Stimulated activated CD8-positive, alpha-beta memory T cell treated with anti-CD3 and anti-CD28 coated beads, Interleukin-7, amount 100 ng/mL, for 4 hours (primary cell): Measurements from ENCODE around the gene ZNF14.
A peak's percentile ranks its signal among the peaks of the same experiment; 100 is the strongest.
"Not testable (repeated sequence)": the region's sequence is repeated elsewhere in the genome, so short reads cannot be mapped to it uniquely, and the experiment has no call there.

Experiments
- DNase-seq, 2 donors: peaks; one replicate each; pipeline ENCODE4 v3.0.0-alpha.2; 2020; ENCODE audit warnings: low read depth in 2 of 2

Gene ZNF14

DNA sequence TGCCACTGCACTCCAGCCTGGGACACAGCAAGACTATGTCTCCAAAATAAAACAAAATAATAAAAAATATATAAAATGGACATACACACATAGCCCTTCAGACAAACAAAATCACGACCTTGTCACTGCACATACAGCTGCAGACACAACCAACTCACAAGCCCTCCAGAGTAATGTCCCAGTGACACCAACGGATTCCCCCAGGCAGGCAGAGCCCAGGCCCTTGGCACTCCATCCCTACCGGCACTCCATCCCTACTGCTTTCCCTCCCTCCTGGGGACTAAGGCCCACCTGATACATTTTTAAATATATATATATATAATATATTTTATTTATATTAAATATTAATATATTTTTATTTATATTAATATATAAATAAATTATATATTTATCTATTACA lies 45.8 kb downstream of the ZNF14 start:
- DNase-seq = no peak

DNA sequence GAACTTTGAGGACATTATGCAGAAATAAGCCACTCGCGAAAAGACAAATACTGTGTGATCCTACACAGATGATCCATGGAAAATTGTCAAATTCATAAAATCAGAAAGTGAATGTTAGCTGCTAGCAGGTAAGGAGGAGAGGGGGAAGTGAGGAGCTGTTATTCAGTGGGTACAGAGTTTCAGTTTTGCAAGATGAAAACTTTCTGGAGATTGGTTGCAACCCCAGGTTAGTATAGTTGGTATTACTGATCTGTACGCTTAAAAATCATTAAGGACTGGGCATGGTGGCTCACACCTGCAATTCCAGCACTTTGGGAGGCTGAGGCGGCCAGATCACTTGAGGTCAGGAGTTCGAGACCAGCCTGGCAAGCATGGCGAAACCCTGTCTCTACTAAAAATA lies 46.3 kb downstream of the ZNF14 start:
- no peak for DNase-seq

DNA sequence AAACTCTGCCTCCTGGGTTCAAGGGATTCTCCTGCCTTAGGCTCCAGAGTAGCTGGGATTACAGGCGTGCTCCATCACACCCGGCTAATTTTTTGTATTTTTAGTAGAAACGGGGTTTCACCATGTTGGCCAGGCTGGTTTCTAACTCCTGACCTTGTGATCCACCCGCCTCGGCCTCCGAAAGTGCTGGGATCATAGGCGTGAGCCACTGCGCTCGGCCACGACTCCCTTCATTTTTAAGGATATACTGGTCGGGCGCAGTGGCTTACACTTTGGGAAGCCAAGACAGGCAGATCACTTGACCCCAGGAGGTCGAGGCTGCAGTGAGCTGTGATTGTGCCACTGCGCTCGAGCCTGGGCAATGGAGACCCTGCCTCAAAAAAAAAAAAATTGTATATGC lies 46.8 kb downstream of the ZNF14 start:
- not testable (repeated sequence) for DNase-seq

DNA sequence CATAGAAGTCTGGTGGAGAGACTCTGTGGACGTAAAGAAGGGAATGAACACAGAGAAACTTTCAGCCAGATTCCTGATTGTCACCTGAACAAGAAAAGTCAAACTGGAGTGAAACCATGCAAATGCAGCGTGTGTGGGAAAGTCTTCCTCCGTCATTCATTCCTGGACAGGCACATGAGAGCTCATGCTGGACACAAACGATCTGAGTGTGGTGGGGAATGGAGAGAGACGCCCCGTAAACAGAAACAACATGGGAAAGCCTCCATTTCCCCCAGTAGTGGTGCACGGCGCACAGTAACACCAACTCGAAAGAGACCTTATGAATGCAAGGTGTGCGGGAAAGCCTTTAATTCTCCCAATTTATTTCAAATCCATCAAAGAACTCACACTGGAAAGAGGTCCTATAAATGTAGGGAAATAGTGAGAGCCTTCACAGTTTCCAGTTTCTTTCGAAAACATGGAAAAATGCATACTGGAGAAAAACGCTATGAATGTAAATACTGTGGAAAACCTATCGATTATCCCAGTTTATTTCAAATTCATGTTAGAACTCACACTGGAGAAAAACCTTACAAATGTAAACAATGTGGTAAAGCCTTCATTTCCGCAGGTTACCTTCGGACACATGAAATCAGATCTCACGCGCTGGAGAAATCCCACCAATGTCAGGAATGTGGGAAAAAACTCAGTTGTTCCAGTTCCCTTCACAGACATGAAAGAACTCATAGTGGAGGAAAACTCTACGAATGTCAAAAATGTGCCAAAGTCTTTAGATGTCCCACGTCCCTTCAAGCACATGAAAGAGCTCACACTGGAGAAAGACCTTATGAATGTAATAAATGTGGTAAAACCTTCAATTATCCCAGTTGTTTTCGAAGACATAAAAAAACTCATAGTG lies 53.5 kb downstream of the ZNF14 start:
- DNase-seq = no peak

DNA sequence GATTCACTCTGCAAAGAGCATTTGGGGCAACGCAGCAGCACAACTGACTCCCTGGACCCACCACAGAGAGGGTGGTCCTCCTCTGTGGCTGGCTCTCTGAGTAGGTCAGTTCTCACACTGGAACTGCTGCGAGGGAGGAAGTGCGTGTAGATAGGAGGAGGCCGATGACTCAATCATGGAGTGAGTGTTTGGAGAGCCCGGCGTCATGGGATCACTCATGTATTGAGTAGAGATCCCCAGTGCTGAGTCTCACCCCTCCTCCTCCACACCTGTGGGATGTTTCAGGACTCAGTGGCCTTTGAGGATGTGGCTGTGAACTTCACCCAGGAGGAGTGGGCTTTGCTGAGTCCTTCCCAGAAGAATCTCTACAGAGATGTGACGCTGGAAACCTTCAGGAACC lies 55.3 kb downstream of the ZNF14 start:
- no peak for DNase-seq

DNA sequence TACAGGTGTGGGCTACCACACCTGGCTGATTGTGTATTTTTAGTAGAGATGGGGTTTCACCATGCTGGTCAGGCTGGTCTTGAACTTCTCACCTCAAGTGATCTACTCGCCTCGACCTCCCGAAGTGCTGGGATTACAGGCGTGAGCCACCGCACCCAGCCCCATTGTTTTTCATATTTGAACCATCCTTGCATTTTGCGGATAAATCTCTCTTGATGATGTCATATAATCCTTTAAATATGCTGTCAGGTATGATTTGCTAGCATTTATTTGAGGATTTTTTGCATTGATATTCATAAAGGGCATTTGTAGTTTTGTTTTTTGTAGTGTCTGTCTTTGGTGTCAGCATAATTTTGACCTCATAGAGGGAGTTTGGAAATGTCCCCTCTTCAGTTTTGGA lies 58.6 kb downstream of the ZNF14 start:
- DNase-seq = no peak

DNA sequence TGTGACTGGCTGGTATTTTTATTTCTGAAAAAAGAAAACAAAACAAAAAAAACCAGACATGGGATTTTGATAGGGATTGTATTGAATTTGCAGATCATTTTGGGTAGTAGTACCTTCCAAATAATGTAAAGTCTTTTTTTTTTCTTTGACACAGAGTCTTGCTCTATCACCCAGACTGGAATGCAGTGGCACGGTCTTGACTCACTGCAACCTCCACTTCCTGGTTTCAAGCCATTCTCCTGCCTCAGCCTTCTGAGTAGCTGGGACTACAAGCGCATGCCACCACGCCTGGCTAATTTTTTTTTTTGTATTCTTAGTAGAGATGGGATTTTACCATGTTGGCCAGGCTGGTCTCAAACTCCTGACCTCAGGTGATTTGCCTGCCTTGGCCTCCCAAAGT lies 60.1 kb downstream of the ZNF14 start:
- no peak for DNase-seq

DNA sequence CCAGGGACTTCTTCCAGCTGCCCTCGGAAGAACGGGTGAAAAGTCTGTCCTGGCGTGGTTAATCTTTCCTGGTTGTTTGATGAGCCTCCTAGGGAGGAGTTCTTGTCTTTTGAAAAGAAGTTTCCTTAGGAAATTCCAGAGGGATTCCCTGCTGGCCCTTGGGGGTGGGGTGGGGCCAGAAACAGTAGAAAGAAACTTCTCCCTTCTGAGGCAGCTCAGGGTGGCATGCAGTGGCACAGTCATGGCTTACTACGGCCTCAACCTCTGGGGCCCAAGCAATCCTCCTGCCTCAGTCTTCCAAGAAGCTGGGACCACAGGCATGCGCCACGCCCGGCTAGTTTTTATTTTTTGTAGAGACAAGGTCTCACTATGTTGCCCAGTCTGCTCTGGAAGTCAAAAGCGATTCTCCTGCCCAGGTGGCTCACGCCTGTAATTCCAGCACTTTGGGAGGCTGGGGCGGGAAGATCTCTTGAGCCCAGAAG lies 62.8 kb downstream of the ZNF14 start:
- DNase-seq = no peak

DNA sequence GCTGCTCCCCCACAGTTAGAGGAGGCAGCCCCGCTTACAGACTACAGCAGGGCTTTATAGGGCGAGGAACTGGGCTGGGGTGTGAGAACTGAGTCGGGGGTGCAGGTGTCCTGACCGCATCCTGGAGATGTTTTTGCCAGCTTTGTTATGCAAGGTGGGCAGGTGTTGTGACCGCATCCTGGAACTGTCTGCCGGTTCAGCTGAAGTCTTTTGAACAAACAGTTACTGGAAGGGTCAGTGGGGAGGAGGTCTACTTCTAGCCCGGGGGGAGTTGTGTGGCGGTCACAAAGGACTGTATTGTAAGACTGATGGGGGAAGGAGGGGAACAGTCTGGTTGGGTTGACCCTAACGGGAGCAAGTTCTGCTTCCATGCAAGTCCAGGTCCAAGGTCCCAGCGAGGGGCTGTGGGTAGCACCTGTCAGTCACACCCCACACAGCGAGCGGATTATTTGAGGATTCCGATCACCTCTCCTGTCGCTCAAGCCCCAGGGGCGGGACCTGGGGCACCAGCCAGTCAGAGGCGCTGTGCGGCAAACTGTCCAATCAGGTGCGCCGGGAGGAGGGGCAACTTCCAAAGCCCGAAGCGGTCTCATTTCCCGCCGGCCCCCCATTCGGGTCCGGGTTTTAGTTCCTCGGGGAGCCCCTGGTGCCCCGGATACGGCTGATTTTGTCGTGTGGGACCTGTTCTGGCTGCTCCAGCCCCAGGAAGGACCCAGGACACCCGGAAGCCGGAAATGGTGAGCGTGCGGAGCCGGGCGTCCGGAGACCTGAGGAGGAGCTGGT lies 64.5 kb downstream of the ZNF14 start, which contains the start of gene ZNF101:
TSS of gene ZNF101 (plus strand) at position 610 of the 783 bp plus-strand sequence. CDS start at position 735, 125 bp downstream.
- peak; percentile 88 to 94 for DNase-seq

DNA sequence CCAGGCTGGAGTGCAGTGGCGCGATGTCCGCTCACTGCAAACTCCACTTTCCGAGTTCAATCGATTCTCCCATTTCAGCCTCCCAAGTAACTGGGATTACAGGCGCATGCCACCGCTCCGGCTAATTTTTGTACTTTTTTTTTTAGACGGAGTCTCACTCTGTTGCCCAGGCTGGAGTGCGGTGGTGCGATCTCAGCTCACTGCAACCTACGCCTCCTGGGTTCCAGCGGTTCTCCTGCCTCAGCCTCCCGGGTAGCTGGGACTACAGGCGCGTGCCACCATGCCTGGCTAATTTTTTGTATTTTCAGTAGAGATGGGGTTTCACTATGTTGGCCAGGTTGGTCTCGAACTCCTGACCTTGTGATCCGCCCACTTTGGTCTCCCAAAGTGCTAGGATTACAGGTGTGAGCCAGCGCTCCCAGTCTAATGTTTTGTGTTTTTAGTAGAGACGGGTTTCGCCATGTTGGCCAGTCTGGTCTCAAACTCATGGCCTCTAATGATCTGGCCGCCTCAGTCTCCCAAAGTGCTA lies 67.4 kb downstream of the ZNF14 start:
- not testable (repeated sequence) for DNase-seq

DNA sequence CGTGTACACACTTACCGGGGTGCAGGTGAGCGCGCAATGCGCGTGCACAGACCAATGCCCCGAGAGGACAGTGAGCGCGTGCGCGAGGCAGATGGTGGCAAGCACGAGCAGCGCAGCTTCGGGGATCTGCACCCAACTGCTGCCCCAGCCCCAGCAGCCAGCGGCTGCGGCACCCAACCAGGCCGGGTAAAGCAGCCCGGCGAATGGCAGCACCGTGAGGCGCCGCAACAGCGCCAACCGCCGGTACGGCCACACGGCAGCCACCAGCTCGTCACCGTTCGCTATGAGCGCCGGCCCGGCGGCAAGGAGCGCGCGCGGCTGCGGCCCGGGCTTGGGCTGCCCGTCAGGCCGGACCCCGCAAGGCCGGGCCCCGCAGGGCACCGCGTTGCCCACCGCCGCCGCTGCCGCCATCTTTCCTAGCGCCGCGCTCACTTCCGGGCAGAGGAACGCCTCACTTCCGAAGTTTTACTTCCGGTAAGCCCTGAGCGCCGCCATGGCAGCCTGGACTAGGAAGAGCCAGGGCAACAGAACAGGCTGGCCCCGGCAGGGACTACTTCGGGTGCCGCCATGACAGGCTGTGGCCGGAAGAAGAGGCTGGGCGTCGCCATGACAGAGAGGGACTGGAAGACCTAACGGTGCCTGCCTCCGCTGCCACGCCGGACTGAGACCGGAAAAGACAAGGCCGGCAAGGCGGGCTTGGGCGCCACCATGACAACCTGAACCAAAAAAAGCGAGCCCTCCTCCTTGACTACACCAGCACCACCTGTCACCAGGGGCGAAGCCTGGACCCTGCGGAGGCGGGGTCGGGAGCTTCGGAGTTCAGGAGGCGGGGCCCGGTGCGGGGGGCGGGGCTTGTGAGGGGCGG lies 69.4 kb downstream of the ZNF14 start, which contains the start of gene ATP13A1:
TSS of gene ATP13A1 (minus strand) at position 421 of the 865 bp plus-strand sequence. CDS start at position 411, 10 bp downstream.
- peak; percentile 93 for DNase-seq

DNA sequence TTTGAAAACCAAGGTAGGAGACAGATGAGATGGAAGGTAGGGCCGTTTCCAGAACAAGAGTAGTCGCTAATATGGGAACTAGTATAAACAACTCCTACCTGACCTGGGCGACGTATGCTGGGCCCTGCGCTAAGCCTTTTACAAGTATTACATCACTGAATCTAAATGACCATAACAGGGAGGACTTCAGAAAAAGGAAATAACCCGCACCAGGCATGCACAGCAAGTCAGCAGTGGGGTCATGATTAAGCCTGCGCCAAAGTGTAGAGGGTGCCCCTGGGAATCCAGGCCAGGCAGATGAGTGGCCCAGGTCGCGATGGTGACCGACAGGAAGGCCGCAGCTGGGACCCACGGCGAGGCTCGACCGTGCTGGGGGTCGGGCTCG lies 70.0 kb downstream of the ZNF14 start:
- DNase-seq = no peak

DNA sequence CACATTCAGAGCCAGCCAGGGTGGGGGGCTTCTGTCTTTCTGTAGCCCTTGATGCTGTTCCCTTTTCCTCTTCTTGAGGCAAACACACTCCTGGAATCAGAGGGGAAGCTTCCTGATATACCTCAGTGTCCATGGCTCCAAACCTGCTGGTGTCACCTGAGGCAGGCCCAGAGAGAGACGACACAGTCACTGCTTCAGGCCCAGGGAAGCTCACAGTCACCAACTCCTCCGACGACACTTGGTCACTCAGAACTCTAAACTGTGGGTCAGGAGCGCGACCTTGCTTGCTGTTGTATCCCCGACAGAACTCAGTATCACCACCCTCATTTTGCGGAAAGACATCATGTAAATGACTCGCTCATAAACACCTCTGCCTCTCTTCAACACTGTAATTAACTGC lies 70.6 kb downstream of the ZNF14 start:
- no peak for DNase-seq

DNA sequence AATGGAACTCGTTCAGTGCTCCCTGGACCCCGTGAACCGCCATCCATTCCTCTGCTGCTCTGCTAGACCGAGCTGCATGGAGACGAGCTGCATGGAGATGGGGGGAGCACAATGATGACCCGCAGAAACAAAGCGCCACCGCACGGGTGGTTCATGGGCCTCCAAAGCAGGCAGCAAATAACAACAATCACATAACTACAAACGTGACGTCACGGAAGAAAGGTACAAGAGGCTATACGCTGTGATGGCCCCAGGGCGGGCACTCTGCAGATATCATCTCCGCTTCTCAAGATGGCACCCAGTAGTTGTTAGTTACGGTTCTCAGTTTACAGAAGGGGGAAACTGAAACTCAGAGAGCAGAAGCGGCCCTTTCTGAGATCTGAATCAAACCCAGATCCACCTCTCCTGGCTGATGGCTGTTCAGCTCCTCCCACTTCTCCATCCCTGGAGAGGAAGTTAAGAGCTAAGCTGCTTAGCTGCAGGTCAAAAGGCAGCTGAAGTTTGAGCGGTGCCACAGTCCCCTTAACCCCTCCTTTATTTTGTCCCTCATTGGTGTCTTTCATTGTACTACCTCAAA lies 71.1 kb downstream of the ZNF14 start:
- no peak for DNase-seq

DNA sequence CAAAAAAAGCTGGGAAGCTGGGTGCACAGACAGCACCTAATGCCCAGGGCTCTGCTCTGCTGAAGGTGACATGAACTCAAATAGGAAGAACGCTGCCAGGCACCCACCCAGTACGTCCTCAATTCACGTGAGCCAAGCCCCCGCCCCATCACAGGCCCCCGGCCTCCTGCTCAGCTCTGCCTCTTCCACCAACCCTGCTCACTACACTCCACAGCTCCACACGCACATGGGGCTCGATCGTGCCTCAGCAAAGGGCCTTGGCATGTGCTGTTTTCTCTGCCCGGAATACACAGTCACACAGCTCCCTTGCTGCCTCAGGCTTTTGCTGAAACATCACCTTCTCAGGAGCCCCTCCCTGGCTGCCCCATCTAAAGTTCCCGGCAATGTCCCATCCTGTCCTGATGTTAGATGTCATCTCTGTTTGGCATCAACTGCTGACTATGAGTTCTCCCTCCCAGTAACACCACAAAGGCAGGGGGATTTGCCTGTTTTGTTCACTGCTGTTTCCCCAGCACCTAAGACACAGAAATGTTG lies 71.7 kb downstream of the ZNF14 start:
- no peak for DNase-seq
